NT2/D1 (cell line): ENCODE results near the gene ITFG1.

ENCODE experiments used
- DNase-seq: peaks from one replicate; pipeline ENCODE4 v3.0.0-alpha.2; 2011; ENCODE audit warnings: low read depth, low spot score
- H3K27me3 ChIP-seq: 2 replicates; pipeline ENCODE4 v1.6.0; 2011; ENCODE audit warnings: mild to moderate bottlenecking; ENCODE audit not compliant: insufficient read length, insufficient read depth
- H3K36me3 ChIP-seq: 2 replicates; pipeline ENCODE4 v1.6.1; 2011; ENCODE audit warnings: mild to moderate bottlenecking, low read length, mixed read lengths; ENCODE audit not compliant: insufficient read depth, insufficient read length
- H3K4me1 ChIP-seq: 2 replicates; pipeline ENCODE4 v1.5.1; 2011; ENCODE audit not compliant: insufficient read depth, insufficient read length
- H3K4me3 ChIP-seq: 2 replicates; pipeline ENCODE4 v1.5.1; 2011; ENCODE audit warnings: low read depth; ENCODE audit not compliant: insufficient read length
- H3K9ac ChIP-seq: 2 replicates; pipeline ENCODE4 v1.6.0; 2011; ENCODE audit warnings: low read depth; ENCODE audit not compliant: insufficient read length
- H3K9me3 ChIP-seq: 2 replicates; pipeline ENCODE4 v1.5.1; 2011; ENCODE audit warnings: mild to moderate bottlenecking, low read length; ENCODE audit not compliant: insufficient read depth
- SUZ12 ChIP-seq: IDR thresholded peaks from 2 replicates; pipeline ENCODE4 v1.6.1; 2011; ENCODE audit not compliant: insufficient read length, insufficient read depth; ENCODE audit errors: extremely low read depth
- YY1 ChIP-seq: IDR thresholded peaks from 2 replicates; pipeline ENCODE4 v1.6.1; 2011; ENCODE audit not compliant: insufficient read length, insufficient read depth
- ZNF274 ChIP-seq: IDR thresholded peaks from 2 replicates; pipeline ENCODE4 v1.6.1; 2011; ENCODE audit warnings: mild to moderate bottlenecking, low read depth, low read length

The ITFG1 gene

DNA sequence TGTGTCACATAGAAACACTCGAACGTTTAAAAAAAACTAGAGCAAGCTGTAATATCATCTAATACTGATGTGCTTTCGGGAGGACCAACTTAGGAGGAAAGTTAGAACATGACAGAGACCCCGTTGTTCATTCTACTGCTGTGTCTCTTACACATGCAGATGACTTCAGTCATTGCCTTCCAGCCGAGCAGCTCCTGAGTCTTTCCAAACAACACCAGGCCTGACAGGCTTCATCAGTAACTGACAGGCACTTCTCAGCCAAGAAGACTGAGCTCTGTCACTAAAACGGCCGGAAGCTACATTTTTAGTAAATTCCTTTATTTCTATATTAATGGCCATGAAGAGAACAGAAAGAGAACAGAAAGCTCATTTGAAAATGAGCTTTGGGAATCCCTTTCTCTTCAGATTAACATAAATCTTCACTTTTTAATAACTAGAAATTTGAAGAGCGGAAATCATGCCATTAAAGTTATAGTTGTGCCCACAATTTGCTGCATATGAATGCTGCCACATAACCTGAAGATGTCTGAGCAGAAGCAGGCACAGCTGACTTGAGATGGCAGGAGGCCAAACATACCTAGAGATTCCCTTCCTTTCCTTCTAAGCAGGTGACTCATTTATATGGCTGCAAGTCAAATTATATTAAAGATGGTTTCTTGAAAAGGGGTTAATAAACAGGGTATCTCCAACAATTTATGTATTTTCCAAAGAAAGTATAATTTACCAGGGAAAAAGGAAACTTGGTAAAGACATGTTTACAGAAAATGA is 148.9 kb downstream of the ITFG1 start:
- Histone ChIP-seq H3K9ac (peak overlapping the region; percentile 9), H3K4me3 (no peak overlapping the region), H3K36me3 (no peaks in the 10 kb centered on the region), H3K9me3 (no peaks in the 10 kb centered on the region), H3K27me3 (no peaks in the 10 kb centered on the region), H3K4me1 (no peaks in the 10 kb centered on the region)
- TF ChIP-seq SUZ12: no peak
- no peak for TF ChIP-seq YY1
- TF ChIP-seq ZNF274: no peak
- DNase-seq: peak; percentile 76

DNA sequence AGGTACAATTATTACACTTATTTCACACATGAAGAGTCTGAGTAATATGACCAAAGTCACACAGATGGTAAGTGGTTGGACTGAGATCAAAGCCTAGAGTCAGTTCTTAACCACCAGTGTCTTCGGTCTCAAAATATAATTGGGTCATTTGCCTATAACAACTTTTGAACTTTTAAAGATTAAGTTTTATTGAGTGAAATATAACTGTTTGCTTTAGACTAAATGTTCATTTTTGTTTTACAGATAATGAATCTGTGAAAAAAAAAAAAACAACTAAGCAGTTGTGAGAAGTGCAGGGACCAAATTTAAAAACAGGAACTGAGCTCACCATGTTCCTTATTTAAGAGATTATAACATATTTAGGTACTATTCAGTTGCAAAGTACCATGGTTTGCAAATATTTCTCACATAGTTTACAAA is 150.1 kb downstream of the ITFG1 start:
- no peak for DNase-seq
- TF ChIP-seq SUZ12: no peak
- TF ChIP-seq YY1: no peak
- TF ChIP-seq ZNF274: no peak
- Histone ChIP-seq H3K27me3 (no peaks in the 10 kb centered on the region), H3K4me3 (no peak overlapping the region), H3K4me1 (no peaks in the 10 kb centered on the region), H3K9me3 (no peaks in the 10 kb centered on the region), H3K9ac (no peak overlapping the region), H3K36me3 (no peaks in the 10 kb centered on the region)

DNA sequence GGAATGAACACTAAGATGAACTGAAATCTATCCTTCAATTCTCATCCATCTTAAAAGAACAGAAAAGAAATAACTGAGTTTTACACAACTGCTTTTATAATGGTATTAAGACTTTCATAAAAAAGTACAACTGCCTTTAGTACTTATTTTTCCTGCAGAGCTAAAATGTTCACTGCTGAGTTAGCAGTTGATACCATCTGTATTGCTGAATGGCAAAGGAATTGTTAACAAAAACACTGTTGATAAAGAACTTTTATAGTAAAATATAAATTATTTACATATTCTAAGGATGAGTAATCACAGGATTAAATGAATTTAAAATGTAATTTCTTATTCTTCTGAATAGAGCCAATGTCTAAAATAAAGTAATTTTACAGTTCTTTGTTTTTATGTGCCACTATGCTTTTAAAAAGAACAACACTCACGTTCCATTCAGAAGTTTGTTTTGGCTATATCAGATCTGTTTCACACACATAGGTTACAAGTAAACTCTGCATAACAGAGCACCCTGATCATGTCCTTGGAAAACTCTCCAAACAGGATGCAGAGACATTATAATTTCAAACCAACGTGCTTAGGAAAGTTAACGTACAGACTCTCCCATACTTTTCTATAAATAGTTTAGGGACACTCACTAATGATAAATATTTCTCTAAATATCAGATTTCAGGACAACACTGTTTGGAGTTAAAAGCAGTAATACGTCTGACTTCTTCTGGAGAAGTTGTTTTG is 151.1 kb downstream of the ITFG1 start:
- H3K9me3 ChIP-seq: no peaks in the 10 kb centered on the region
- DNase-seq: no peak
- H3K4me3 ChIP-seq: no peak overlapping the region
- TF ChIP-seq ZNF274 (no peak), YY1 (no peak), SUZ12 (no peak)
- H3K4me1 ChIP-seq: no peaks in the 10 kb centered on the region
- no peaks in the 10 kb centered on the region for H3K27me3 ChIP-seq
- H3K36me3 ChIP-seq: no peaks in the 10 kb centered on the region
- H3K9ac ChIP-seq: no peak overlapping the region

GRCh38 chr16:47308601-47309000 is 152.3 kb downstream of the ITFG1 start:
- TF ChIP-seq SUZ12 (no peak), ZNF274 (no peak), YY1 (no peak)
- Histone ChIP-seq H3K27me3 (no peaks in the 10 kb centered on the region), H3K9me3 (no peaks in the 10 kb centered on the region), H3K36me3 (no peaks in the 10 kb centered on the region), H3K9ac (no peak overlapping the region), H3K4me1 (no peaks in the 10 kb centered on the region), H3K4me3 (no peak overlapping the region)
- no peak for DNase-seq

DNA sequence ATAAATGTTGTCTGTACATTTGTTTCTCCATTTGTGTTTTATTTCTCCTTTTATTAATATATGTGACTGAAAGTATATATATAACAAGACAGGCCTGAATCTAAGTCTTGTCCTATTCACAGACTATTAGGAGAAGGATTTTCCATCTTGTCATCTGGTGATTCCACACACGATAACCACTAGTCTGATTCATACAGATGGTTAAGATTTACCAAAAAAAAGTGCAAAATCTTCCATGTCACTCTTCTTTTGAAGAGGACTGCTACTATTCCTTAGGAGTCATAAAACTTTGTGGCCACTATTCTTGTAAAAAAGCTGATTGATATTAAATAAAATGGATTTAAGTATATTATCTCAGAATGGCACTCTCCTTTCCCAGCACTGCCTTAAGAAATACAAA is 156.3 kb downstream of the ITFG1 start:
- Histone ChIP-seq H3K36me3 (peaks cover under 1% of the 10 kb centered on the region), H3K4me1 (no peaks in the 10 kb centered on the region), H3K27me3 (no peaks in the 10 kb centered on the region), H3K9me3 (no peaks in the 10 kb centered on the region), H3K9ac (no peak overlapping the region), H3K4me3 (no peak overlapping the region)
- TF ChIP-seq SUZ12 (no peak), YY1 (no peak), ZNF274 (no peak)
- DNase-seq: no peak

DNA sequence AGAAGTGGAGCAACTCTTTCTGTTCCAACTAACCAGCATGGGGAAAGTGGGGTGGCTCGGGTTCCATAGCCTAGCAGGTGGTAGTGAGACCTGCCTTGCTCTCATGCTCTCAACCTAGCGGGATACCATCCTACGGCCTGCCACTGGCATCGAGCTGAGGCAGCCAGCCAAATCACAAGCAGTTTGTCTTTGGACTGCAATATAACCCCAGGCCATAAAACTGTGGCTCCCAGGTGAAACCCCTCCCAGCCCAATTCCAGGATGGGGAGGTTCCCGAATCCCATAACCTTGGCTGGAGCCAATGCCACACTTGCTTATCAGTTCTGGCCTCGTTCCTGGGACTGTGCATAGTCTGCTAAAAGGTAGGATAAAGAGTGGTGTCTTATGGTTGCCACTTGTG is 161.3 kb downstream of the ITFG1 start:
- Histone ChIP-seq H3K4me1 (no peaks in the 10 kb centered on the region), H3K4me3 (no peak overlapping the region), H3K9me3 (no peaks in the 10 kb centered on the region), H3K27me3 (no peaks in the 10 kb centered on the region), H3K36me3 (peaks cover 3% of the 10 kb centered on the region), H3K9ac (no peak overlapping the region)
- DNase-seq: no peak
- TF ChIP-seq ZNF274 (no peak), YY1 (no peak), SUZ12 (no peak)

DNA sequence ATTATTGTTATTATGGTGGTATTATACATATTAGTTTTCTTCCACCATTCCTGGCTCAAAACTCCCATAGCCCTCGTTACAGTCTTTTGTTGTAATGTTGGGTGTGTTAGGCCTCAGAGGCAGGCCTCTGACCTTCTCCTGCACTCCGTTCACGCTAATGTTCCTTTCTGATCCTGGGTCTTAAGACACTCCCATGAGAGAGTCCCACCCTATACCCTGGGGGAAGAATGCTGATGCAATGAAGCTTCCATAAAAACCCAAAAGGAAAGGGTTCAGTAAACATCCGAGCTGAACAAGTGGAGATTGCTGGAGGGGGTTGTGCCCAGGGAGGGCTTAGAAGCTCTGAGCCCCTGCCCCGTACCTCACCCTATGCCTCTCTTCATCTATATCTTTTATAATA is 175.9 kb downstream of the ITFG1 start:
- no peaks in the 10 kb centered on the region for H3K36me3 ChIP-seq
- no peak overlapping the region for H3K9ac ChIP-seq
- peaks cover 9% of the 10 kb centered on the region; the same call in 1 of the 2 replicates for H3K9me3 ChIP-seq
- no peaks in the 10 kb centered on the region for H3K27me3 ChIP-seq
- H3K4me1 ChIP-seq: no peaks in the 10 kb centered on the region
- H3K4me3 ChIP-seq: no peak overlapping the region
- TF ChIP-seq YY1 (no peak), SUZ12 (no peak), ZNF274 (no peak)
- DNase-seq: no peak
